Esophagus squamous epithelium (tissue), 4 donors: ENCODE data around the gene PTPRN2.

Experiments used
- CTCF ChIP-seq, 6 experiments: fragments of 450-650 bp in 4 of 6; fragments of 200-600 bp in 2 of 6; sonication (generic) in 2 of 6; IDR thresholded peaks; one replicate each; pipeline ENCODE4 v1.5.1; 2016 to 2019; ENCODE audit warnings: antibody characterized with exemption in 6 of 6, mild to moderate bottlenecking in 4 of 6, moderate library complexity in 4 of 6
- POLR2A ChIP-seq, 4 donors: fragments of 450-650 bp; IDR thresholded peaks; one replicate each; pipeline ENCODE4 v1.6.1; 2017; ENCODE audit warnings: antibody characterized with exemption in 4 of 4, mild to moderate bottlenecking in 4 of 4, moderate library complexity in 3 of 4

GRCh38 chr7:158614700-158615099 is 27.1 kb upstream of the PTPRN2 start:
- TF ChIP-seq CTCF (IDR thresholded peaks at IDR 0.05) = no peak
- no peak for TF ChIP-seq POLR2A (IDR thresholded peaks at IDR 0.05)
